AG09309 (cell line): ENCODE data around the gene RPS6KA2.

Experiments used
- DNase-seq: peaks from one replicate; pipeline ENCODE4 v3.0.0-alpha.2; 2010; ENCODE audit warnings: low read depth
- H3K4me3 ChIP-seq: 2 replicates; pipeline ENCODE4 v1.5.1; 2011; ENCODE audit warnings: mild to moderate bottlenecking, low read depth, low read length, moderate library complexity; ENCODE audit not compliant: control insufficient read depth
- CTCF ChIP-seq: IDR thresholded peaks from 2 replicates; pipeline ENCODE4 v1.5.1; 2011; ENCODE audit warnings: mild to moderate bottlenecking, low read depth, low read length, inconsistent platforms; ENCODE audit not compliant: insufficient read depth, control insufficient read depth; ENCODE audit errors: missing control alignments

The RPS6KA2 gene

DNA sequence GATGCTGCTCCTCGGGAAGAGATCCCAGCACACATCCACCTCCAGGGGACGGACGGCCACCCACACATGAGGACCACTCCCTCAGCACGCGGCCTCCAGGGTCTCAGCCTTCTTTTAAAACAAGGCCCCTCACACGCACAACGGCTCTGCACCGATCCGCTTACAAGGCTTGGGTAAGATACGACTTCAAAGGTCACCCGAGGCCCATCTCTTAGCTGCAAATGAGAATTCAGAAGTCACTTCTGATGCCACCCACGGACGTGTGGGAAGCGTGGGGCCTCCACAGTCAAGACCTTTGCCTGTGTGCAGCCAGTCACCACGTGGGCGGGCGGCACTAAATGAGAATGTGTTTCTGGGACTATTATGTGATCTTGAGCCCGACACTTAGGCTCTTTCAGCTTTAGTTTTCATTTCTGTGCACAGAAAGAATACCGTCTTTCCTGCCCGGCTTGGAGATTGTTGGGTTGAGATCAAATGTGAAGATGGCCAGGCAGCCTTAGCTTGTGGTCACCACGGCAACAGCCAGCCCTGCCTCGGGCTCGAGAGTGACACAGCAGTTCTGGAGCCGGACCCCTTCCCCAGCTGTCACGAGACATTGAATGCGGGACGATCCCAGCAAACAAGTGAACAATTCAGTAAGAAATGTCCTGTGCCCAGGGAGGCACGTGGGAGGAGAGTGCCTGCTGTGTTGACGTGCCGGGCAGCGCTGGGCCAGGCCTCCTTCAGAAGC is 132.1 kb downstream of the RPS6KA2 start:
- TF ChIP-seq CTCF = no peak
- DNase-seq = no peak
- no peak overlapping the region for H3K4me3 ChIP-seq

- no peak overlapping the region for H3K4me3 ChIP-seq
- no peak for DNase-seq
- no peak for TF ChIP-seq CTCF
Observed at GRCh38 chr6:166494101-166494441, 133.0 kb downstream of the RPS6KA2 start.

- H3K4me3 ChIP-seq = no peak overlapping the region
- TF ChIP-seq CTCF = no peak
Observed at GRCh38 chr6:166493427-166494100, 133.5 kb downstream of the RPS6KA2 start.

GRCh38 chr6:166492092-166492741 is 134.8 kb downstream of the RPS6KA2 start:
- DNase-seq = no peak
- no peak for TF ChIP-seq CTCF
- no peak overlapping the region for H3K4me3 ChIP-seq

More at GRCh38 chr6:166493427-166494100, 133.5 kb downstream of the RPS6KA2 start:
- DNase-seq = no peak

GRCh38 chr6:166490671-166491500 is 136.2 kb downstream of the RPS6KA2 start:
- DNase-seq = no peak
- H3K4me3 ChIP-seq = no peak overlapping the region
- TF ChIP-seq CTCF = no peak
